H1 (cell line): ENCODE data around the gene LY6G6F. TPM values are rescaled to one million over a fixed set of nuclear protein-coding genes. Genes with fewer than 3 reads are reported as not detected.
A peak's percentile ranks its signal among the peaks of the same experiment; 100 is the strongest.

Experiments used
- CTCF ChIA-PET: fragments of 300-600 bp; sonication (Branson Sonifier 250); formaldehyde crosslinking; loops from one replicate; lab custom pipeline; 2021; ENCODE audit not compliant: partially characterized antibody; lab: Charles Lee
- POLR2A ChIA-PET: fragments of 300-600 bp; sonication (Branson Sonifier 250); formaldehyde crosslinking; loops from one replicate; lab custom pipeline; 2021; ENCODE audit warnings: inconsistent platforms; ENCODE audit not compliant: partially characterized antibody; lab: Charles Lee
- DNase-seq, 2 experiments: peaks; one replicate each; pipeline versions ENCODE4 v3.0.0 to v3.0.0-alpha.2; 2010 to 2022; ENCODE audit warnings: low spot score in 2 of 2, low read depth in 1 of 2, mixed read lengths in 1 of 2
- FAIRE-seq: peaks from 2 replicates; lab custom pipeline; 2011; peaks lifted over from hg19 to GRCh38; lab: Jason Lieb, UNC
- H2AFZ ChIP-seq: 2 replicates; pipeline ENCODE4 v1.8.1; 2012; ENCODE audit warnings: low read length, inconsistent platforms
- H2AK5ac ChIP-seq: 2 replicates; pipeline ENCODE4 v1.6.1; 2013; ENCODE audit warnings: low read depth, low read length
- H2BK120ac ChIP-seq: replicated peaks from 2 replicates; pipeline ENCODE3; 2013; ENCODE audit warnings: low read depth, low read length, inconsistent platforms
- H2BK12ac ChIP-seq: 2 replicates; pipeline ENCODE4 v1.6.1; 2013; ENCODE audit warnings: low read depth, low read length
- H2BK15ac ChIP-seq: 2 replicates; pipeline ENCODE4 v1.6.1; 2013; ENCODE audit warnings: low read length
- H2BK20ac ChIP-seq: 2 replicates; pipeline ENCODE4 v1.6.1; 2013; ENCODE audit warnings: low read length
- H2BK5ac ChIP-seq: 2 replicates; pipeline ENCODE4 v1.6.1; 2013; ENCODE audit warnings: low read depth, low read length
- H3K14ac ChIP-seq: 2 replicates; pipeline ENCODE4 v1.6.1; 2013; ENCODE audit warnings: inconsistent platforms; ENCODE audit not compliant: insufficient read length
- H3K18ac ChIP-seq: 2 replicates; pipeline ENCODE4 v1.6.1; 2013; ENCODE audit warnings: low read length; ENCODE audit errors: extremely low read depth
- H3K23ac ChIP-seq: 2 replicates; pipeline ENCODE4 v1.6.1; 2013; ENCODE audit warnings: inconsistent platforms; ENCODE audit not compliant: insufficient read length
- H3K23me2 ChIP-seq: 2 replicates; pipeline ENCODE4 v1.6.1; 2013; ENCODE audit warnings: low read depth, low read length
- H3K27ac ChIP-seq: 2 replicates; pipeline ENCODE4 v1.6.1; 2011; ENCODE audit warnings: low read depth, low read length, inconsistent platforms
- H3K27me3 ChIP-seq, 4 experiments: replicated peaks in 1 of 4; 1 replicate in 1 of 4; 2 replicates in 3 of 4; pipeline versions ENCODE4 v1.6.1 to v1.8.1; 2011 to 2013; ENCODE audit warnings: low read length in 3 of 4, mild to moderate bottlenecking in 3 of 4, inconsistent platforms in 2 of 4, mixed read lengths in 2 of 4, moderate library complexity in 1 of 4; ENCODE audit not compliant: control insufficient read depth in 3 of 4, insufficient read depth in 3 of 4; ENCODE audit errors: extremely low read depth in 1 of 4
- H3K36me3 ChIP-seq, 4 experiments: 2 replicates each; pipeline versions ENCODE4 v1.6.1 to v1.8.1; 2011 to 2013; ENCODE audit warnings: mild to moderate bottlenecking in 4 of 4, low read length in 3 of 4, moderate library complexity in 2 of 4, control low read depth in 1 of 4, inconsistent platforms in 1 of 4; ENCODE audit not compliant: insufficient read depth in 4 of 4, control insufficient read depth in 2 of 4
- H3K4ac ChIP-seq: replicated peaks from 2 replicates; pipeline ENCODE3; 2013; ENCODE audit warnings: low read length, low read depth, mixed read lengths, inconsistent platforms; ENCODE audit not compliant: insufficient read length
- H3K4me1 ChIP-seq, 4 experiments: replicated peaks in 1 of 4; 1 replicate in 1 of 4; 2 replicates in 3 of 4; pipeline versions ENCODE4 v1.6.1 to v1.8.1; 2011 to 2013; ENCODE audit warnings: low read length in 3 of 4, inconsistent platforms in 2 of 4, mixed read lengths in 1 of 4; ENCODE audit not compliant: insufficient read depth in 4 of 4, control insufficient read depth in 3 of 4
- H3K4me2 ChIP-seq, 2 experiments: 2 replicates each; pipeline versions ENCODE4 v1.6.1 to v1.8.1; 2011 to 2013; ENCODE audit warnings: low read depth in 2 of 2, low read length in 2 of 2, control low read depth in 1 of 2, inconsistent platforms in 1 of 2, mild to moderate bottlenecking in 1 of 2; ENCODE audit not compliant: insufficient read depth in 1 of 2
- H3K4me3 ChIP-seq, 4 experiments: fragments of 200-600, 300-600 bp in 1 of 4; sonication (generic), shearing (Covaris generic), sonication (Bioruptor Twin) in 1 of 4; 2 replicates each; pipeline versions ENCODE4 v1.5.1 to v1.8.1; 2011 to 2016; ENCODE audit warnings: low read length in 4 of 4, low read depth in 3 of 4, control low read depth in 2 of 4, inconsistent platforms in 2 of 4, mild to moderate bottlenecking in 2 of 4, mixed read lengths in 1 of 4, moderate library complexity in 1 of 4; ENCODE audit not compliant: insufficient read depth in 2 of 4; ENCODE audit errors: extremely low read depth in 1 of 4
- H3K56ac ChIP-seq: replicated peaks from 2 replicates; pipeline ENCODE3; 2013; ENCODE audit warnings: low read depth, mild to moderate bottlenecking, mixed read lengths, low read length, inconsistent platforms; ENCODE audit not compliant: insufficient read length
- H3K79me1 ChIP-seq: 2 replicates; pipeline ENCODE4 v1.6.1; 2013; ENCODE audit warnings: low read depth, low read length, control low read depth
- H3K79me2 ChIP-seq, 2 experiments: 2 replicates each; pipeline versions ENCODE4 v1.6.1 to v1.8.1; 2012 to 2013; ENCODE audit warnings: low read length in 2 of 2, mild to moderate bottlenecking in 2 of 2, inconsistent platforms in 1 of 2; ENCODE audit not compliant: insufficient read depth in 2 of 2, control insufficient read depth in 1 of 2
- H3K9ac ChIP-seq, 4 experiments: replicated peaks in 1 of 4; 1 replicate in 1 of 4; 2 replicates in 3 of 4; pipeline versions ENCODE4 v1.6.1 to v1.8.1; 2011 to 2013; ENCODE audit warnings: low read depth in 3 of 4, low read length in 3 of 4, control low read depth in 2 of 4, mild to moderate bottlenecking in 2 of 4, moderate library complexity in 2 of 4, inconsistent platforms in 1 of 4; ENCODE audit errors: extremely low read depth in 1 of 4
- H3K9me3 ChIP-seq, 2 experiments: 2 replicates each; pipeline versions ENCODE4 v1.6.1 to v1.8.1; 2012 to 2013; ENCODE audit warnings: mild to moderate bottlenecking in 2 of 2, moderate library complexity in 2 of 2, control low read depth in 1 of 2, inconsistent platforms in 1 of 2, low read depth in 1 of 2, low read length in 1 of 2, mixed read lengths in 1 of 2; ENCODE audit not compliant: insufficient read depth in 2 of 2
- H4K20me1 ChIP-seq, 2 experiments: replicated peaks in 1 of 2; 2 replicates each; pipeline versions ENCODE3 to v1.8.1; 2011 to 2013; ENCODE audit warnings: inconsistent platforms in 2 of 2, low read length in 2 of 2, mild to moderate bottlenecking in 1 of 2; ENCODE audit not compliant: insufficient read depth in 2 of 2, control insufficient read depth in 1 of 2
- H4K5ac ChIP-seq: 2 replicates; pipeline ENCODE4 v1.6.1; 2013; ENCODE audit warnings: low read length, low read depth, mixed read lengths, inconsistent platforms; ENCODE audit not compliant: insufficient read length
- H4K8ac ChIP-seq: 2 replicates; pipeline ENCODE4 v1.8.0; 2013; ENCODE audit warnings: mild to moderate bottlenecking, moderate library complexity, low read length, inconsistent platforms; ENCODE audit not compliant: insufficient read depth; ENCODE audit errors: extremely low read depth
- H4K91ac ChIP-seq: replicated peaks from 2 replicates; pipeline ENCODE3; 2013; ENCODE audit warnings: low read length, mixed read lengths, inconsistent platforms; ENCODE audit not compliant: insufficient read length
- ASH2L ChIP-seq: fragments of 200-600, 300-600 bp; sonication (generic); IDR thresholded peaks from one replicate; pipeline ENCODE4 v1.7.1; 2017; ENCODE audit warnings: low read length
- BCL11A ChIP-seq, 2 experiments: IDR thresholded peaks; one replicate each; pipeline ENCODE4 v1.6.1; 2011; ENCODE audit warnings: low read depth in 2 of 2, low read length in 2 of 2, mild to moderate bottlenecking in 2 of 2
- WGBS, 2 experiments: shearing (Covaris generic) in 1 of 2; methylation state at CpG; one replicate each; pipeline versions ENCODE4 v1.1.6 to v1.1.7; 2013 to 2015; ENCODE audit warnings: low lambda C conversion rate in 2 of 2, mixed read lengths in 2 of 2, inconsistent platforms in 1 of 2, low coverage in 1 of 2, missing lambda C conversion rate in 1 of 2; ENCODE audit not compliant: insufficient replicate concordance in 2 of 2, insufficient coverage in 1 of 2, insufficient read length in 1 of 2; ENCODE audit errors: extremely low coverage in 1 of 2, missing lambda C conversion rate in 1 of 2; 5-methylcytosine and 5-hydroxymethylcytosine counted together
- polyA plus RNA-seq, 7 experiments: library from polyadenylated mRNA; depleted of rRNA in 3 of 7; stranded (reverse) in 5 of 7; unstranded in 2 of 7; fragments of >200 nt in 5 of 7; fragments of 200-250 nt in 2 of 7; gene quantifications; 1 replicate in 5 of 7; 2 replicates in 1 of 7; 4 replicates in 1 of 7; pipeline versions ENCODE4 v1.2.1 to v1.2.3, GENCODE V29; 2011 to 2013; ENCODE audit warnings: missing spikeins in 2 of 7, mixed read lengths in 2 of 7
- total RNA-seq: library from RNA; stranded (reverse); fragmentation: NEBNext Ultra II Directional; extraction: Animal tissue kit (Norgen Biotek cat#: 25700); gene quantifications from 2 replicates; pipeline ENCODE4 v1.2.1, GENCODE V29; 2021

LY6G6F gene
- total and polyA plus RNA-seq, 2 of the 8 experiments (the other 6 are each of a cell fraction or from before 2014, with no cell fraction given): not detected

- FAIRE-seq: no peak
- Histone ChIP-seq H3K79me2 (no peaks in the 10 kb centered on the region), H2AK5ac (no peak overlapping the region), H4K20me1 (no peaks in the 10 kb centered on the region), H3K27ac (0 out of 2 replicates have a peak overlapping the region, but pooled peaks have one; percentile 0), H2AFZ (peak overlapping the region; percentile 67), H3K4ac (peak overlapping the region; percentile 19), H3K56ac (no peak overlapping the region), H3K18ac (peak overlapping the region; percentile 81), H4K8ac (peak overlapping the region; percentile 70; the same call in 1 of the 2 replicates), H2BK120ac (no peak overlapping the region), H2BK5ac (peak overlapping the region; percentile 55), H2BK15ac (peak overlapping the region; percentile 61; the same call in 1 of the 2 replicates), H3K4me2 (peak overlapping the region; percentile 51 to 52), H3K23ac (no peak overlapping the region), H2BK12ac (peak overlapping the region; percentile 86; the same call in 1 of the 2 replicates), H3K36me3 (no peaks in the 10 kb centered on the region), H2BK20ac (peak overlapping the region; percentile 80; the same call in 1 of the 2 replicates), H3K23me2 (peaks cover 3% of the 10 kb centered on the region; the same call in 1 of the 2 replicates), H3K14ac (no peak overlapping the region), H4K91ac (peak overlapping the region; percentile 44), H3K79me1 (no peaks in the 10 kb centered on the region), H3K27me3 (no peaks in the 10 kb centered on the region; a peak in 1 of 7 replicates), H4K5ac (peak overlapping the region; percentile 38), H3K9me3 (no peaks in the 10 kb centered on the region), H3K4me3 (peak overlapping the region in 1 of 4 experiments; percentile 15; a peak in 3 of 8 replicates), H3K4me1 (peaks cover 11 to 30% (median 27%) of the 10 kb centered on the region in 4 experiments), H3K9ac (no peak overlapping the region)
- DNase-seq: no peak
- ChIA-PET POLR2A (interaction anchor here (0.5 to 4.7 kb wide), 17 partner anchors 10 to 892 kb away, joined by 3 to 36 read pairs (median 4); partner anchors contain the start of genes ABHD16A, C6orf47, CSNK2B and DDAH2), CTCF (interaction anchor here (1.0 to 5.7 kb wide), 11 partner anchors 7 to 61 kb away, joined by 3 to 39 read pairs (median 6); partner anchors contain the start of genes DDAH2, LY6G6F and MPIG6B)
- WGBS, 2 experiments: 56% methylated on average over 5 of the region's 5 CpGs; no CpG with 5 or more reads in 1 of the 2 experiments
- no peak for TF ChIP-seq BCL11A (IDR thresholded peaks at IDR 0.05; ENCODE audit: low read depth in 2 of 2, low read length in 2 of 2)
- TF ChIP-seq ASH2L: peak; percentile 38
Measured at GRCh38 chr6:31713991-31714684, 7.5 kb downstream of the LY6G6F start.
